K562 (cell line): ENCODE measurements around the gene CDC5L. TPM values are rescaled to one million over a fixed set of nuclear protein-coding genes. Genes with fewer than 3 reads are reported as not detected.

ENCODE experiments used
- ATAC-seq: fragments of 200-7000 bp; cut with Tn5 transposase; 3 replicates; pipeline ENCODE4 v1.9.1; 2020; ENCODE audit warnings: moderate library complexity
- BruUV-seq: library from RNA; stranded (reverse); fragments of 400-500 nt; replicated peaks from 2 replicates; lab custom pipeline; 2021; lab: Mats Ljungman, UMichigan
- CTCF ChIA-PET: fragments of 300-600 bp; formaldehyde crosslinking; extraction: SDS; loops from one replicate; lab custom pipeline; 2021; ENCODE audit warnings: low intra/inter-chr PET ratio; lab: Yijun Ruan, JAX
- POLR2A ChIA-PET: fragments of 300-600, 350-650 bp; sonication (Branson Sonifier 250); formaldehyde crosslinking; extraction: SDS; loops from one replicate; lab custom pipeline; 2021; ENCODE audit warnings: antibody characterized with exemption, inconsistent platforms; lab: Yijun Ruan, JAX
- DNase-seq, 4 experiments: peaks; one replicate each; pipeline versions ENCODE4 v3.0.0 to v3.0.0-alpha.2; 2011 to 2018; ENCODE audit warnings: low spot score in 3 of 4, mixed read lengths in 3 of 4; ENCODE audit errors: extremely low read depth in 1 of 4
- FAIRE-seq: peaks from 2 replicates; lab custom pipeline; 2011; peaks lifted over from hg19 to GRCh38; lab: Jason Lieb, UNC
- H2AFZ ChIP-seq: 2 replicates; pipeline ENCODE4 v1.6.0; 2011; ENCODE audit warnings: low read depth, low read length, control low read depth, inconsistent platforms
- H3K27ac ChIP-seq: fragments of 200-600 bp; 3 replicates; pipeline ENCODE4 v1.8.0; 2011; ENCODE audit warnings: low read depth, mild to moderate bottlenecking, control low read depth, inconsistent platforms, low read length, moderate library complexity, mixed read lengths; ENCODE audit errors: extremely low read depth
- H3K27me3 ChIP-seq, 2 experiments: fragments of 300-600 bp in 1 of 2; 2 replicates in 1 of 2; 3 replicates in 1 of 2; pipeline versions ENCODE4 v1.6.0 to v1.8.0; 2011; ENCODE audit warnings: inconsistent platforms in 2 of 2, low read length in 2 of 2, mild to moderate bottlenecking in 1 of 2, mixed read lengths in 1 of 2, moderate library complexity in 1 of 2; ENCODE audit not compliant: control insufficient read depth in 2 of 2, insufficient read depth in 2 of 2
- H3K36me3 ChIP-seq: fragments of 300-600 bp; 3 replicates; pipeline ENCODE4 v1.8.0; 2011; ENCODE audit warnings: mild to moderate bottlenecking, low read length, inconsistent platforms; ENCODE audit not compliant: control insufficient read depth, insufficient read depth
- H3K4me1 ChIP-seq, 2 experiments: fragments of 200-600 bp in 1 of 2; replicated peaks in 1 of 2; 2 replicates in 1 of 2; 3 replicates in 1 of 2; pipeline versions ENCODE4 v1.5.1 to v1.8.0; 2011; ENCODE audit warnings: inconsistent platforms in 2 of 2, low read length in 2 of 2, mild to moderate bottlenecking in 1 of 2, mixed read lengths in 1 of 2, moderate library complexity in 1 of 2; ENCODE audit not compliant: control insufficient read depth in 2 of 2, insufficient read depth in 2 of 2
- H3K4me2 ChIP-seq: 2 replicates; pipeline ENCODE4 v1.6.1; 2011; ENCODE audit warnings: low read length, control low read depth, inconsistent platforms, mixed read lengths; ENCODE audit not compliant: insufficient read depth
- H3K4me3 ChIP-seq: fragments of 200-600 bp; sonication (generic), shearing (Covaris generic); 2 replicates; pipeline ENCODE4 v1.5.1; 2016; ENCODE audit warnings: control low read depth, inconsistent platforms
- H3K79me2 ChIP-seq: fragments of 200-600 bp; 3 replicates; pipeline ENCODE4 v1.8.0; 2011; ENCODE audit warnings: low read length, inconsistent platforms; ENCODE audit not compliant: control insufficient read depth, insufficient read depth
- H3K9ac ChIP-seq, 2 experiments: 2 replicates each; pipeline versions ENCODE4 v1.6.0 to v1.6.1; 2011; ENCODE audit warnings: low read depth in 2 of 2, low read length in 2 of 2, control low read depth in 1 of 2, inconsistent platforms in 1 of 2, mild to moderate bottlenecking in 1 of 2, mixed read lengths in 1 of 2; ENCODE audit not compliant: insufficient read depth in 1 of 2
- H3K9me1 ChIP-seq: one replicate; pipeline ENCODE4 v1.6.0; 2011; ENCODE audit warnings: inconsistent platforms, mild to moderate bottlenecking, low read length, moderate library complexity; ENCODE audit not compliant: control insufficient read depth, insufficient read depth
- H3K9me3 ChIP-seq: replicated peaks from 2 replicates; pipeline ENCODE4 v1.5.1; 2011; ENCODE audit warnings: low read depth, low read length, inconsistent platforms; ENCODE audit not compliant: control insufficient read depth, insufficient read depth
- H4K20me1 ChIP-seq: replicated peaks from 2 replicates; pipeline ENCODE4 v1.6.1; 2011; ENCODE audit warnings: low read length, inconsistent platforms, mixed read lengths; ENCODE audit not compliant: control insufficient read depth, insufficient read depth
- BCOR ChIP-seq: fragments of 450-650 bp; IDR thresholded peaks from 2 replicates; pipeline ENCODE4 v1.6.1; 2016
- CBX1 ChIP-seq: sonication (generic); IDR thresholded peaks from 2 replicates; pipeline ENCODE4 v1.6.1; 2016; ENCODE audit warnings: antibody characterized with exemption, low read depth, mild to moderate bottlenecking
- HNRNPL ChIP-seq: fragments of 200-400 bp; formaldehyde crosslinking; IDR thresholded peaks from 2 replicates; pipeline ENCODE4 v1.6.1; 2017; ENCODE audit warnings: low read depth, mild to moderate bottlenecking, low read length
- KAT2B ChIP-seq: IDR thresholded peaks from one replicate; pipeline ENCODE4 v1.6.1; 2012; ENCODE audit warnings: low read depth, mild to moderate bottlenecking, control low read depth, inconsistent platforms, low read length, moderate library complexity
- MIER1 ChIP-seq: fragments of 450-650 bp; IDR thresholded peaks from 2 replicates; pipeline ENCODE4 v1.6.1; 2016; ENCODE audit warnings: antibody characterized with exemption, mild to moderate bottlenecking, low read depth
- SIN3B ChIP-seq: fragments of 450-650 bp; IDR thresholded peaks from 2 replicates; pipeline ENCODE4 v1.6.1; 2017; ENCODE audit warnings: low read depth, mild to moderate bottlenecking, moderate library complexity
- SRSF1 ChIP-seq: fragments of 200-400 bp; formaldehyde crosslinking; IDR thresholded peaks from 2 replicates; pipeline ENCODE4 v1.6.1; 2017; ENCODE audit warnings: mild to moderate bottlenecking, low read depth, low read length, moderate library complexity
- STAT5A ChIP-seq: IDR thresholded peaks from 2 replicates; pipeline ENCODE4 v1.6.1; 2012; ENCODE audit warnings: low read length, inconsistent platforms, borderline replicate concordance
- TAF1 ChIP-seq: IDR thresholded peaks from 2 replicates; pipeline ENCODE4 v1.6.1; 2011; ENCODE audit warnings: mild to moderate bottlenecking, low read length, moderate library complexity; ENCODE audit not compliant: insufficient read depth, control insufficient read depth, severe bottlenecking; ENCODE audit errors: extremely low read depth
- TAF15 ChIP-seq: fragments of 200-400 bp; formaldehyde crosslinking; IDR thresholded peaks from 2 replicates; pipeline ENCODE4 v1.6.1; 2017; ENCODE audit warnings: mild to moderate bottlenecking, low read depth, low read length, moderate library complexity
- ZNF707 ChIP-seq: fragments of 250-450 bp; sonication (Bioruptor Pico); conservative IDR thresholded peaks from 2 replicates; pipeline ENCODE4 v1.8.0; 2022; ENCODE audit warnings: inconsistent platforms, mild to moderate bottlenecking, moderate library complexity
- WGBS: fragments of 100-300 bp; shearing (Covaris generic); methylation state at CpG from one replicate; pipeline ENCODE4 v1.1.6; 2016; ENCODE audit warnings: low coverage, mixed read lengths; ENCODE audit not compliant: insufficient coverage; ENCODE audit errors: missing lambda C conversion rate; 5-methylcytosine and 5-hydroxymethylcytosine counted together
- in situ Hi-C: fragments of 300-500 bp; cut with MboI; formaldehyde crosslinking; loops from 4 replicates; pipeline ENCODE4 v1.15.0; 2018; ENCODE audit warnings: inconsistent platforms, mixed read lengths
- intact Hi-C: fragments of 100-400 bp; cut with micrococcal nuclease; formaldehyde crosslinking; loops from 2 replicates; pipeline ENCODE4 v1.14.2; 2022
- polyA plus RNA-seq, 8 experiments: library from polyadenylated mRNA; depleted of rRNA in 4 of 8; stranded (reverse) in 5 of 8; unstranded in 3 of 8; fragments of >200 nt; fragmentation: Nextera tagmentation in 2 of 8; fragmentation: Illumina TruSeq in 1 of 8; extraction: Ambion mirVana in 2 of 8; extraction: Trizol in 1 of 8; gene quantifications; 2 replicates each; pipeline versions ENCODE4 v1.2.1 to v1.2.3, GENCODE V29; 2011 to 2014; ENCODE audit warnings: inconsistent platforms in 1 of 8, missing spikeins in 1 of 8
- total RNA-seq, 7 experiments: library from RNA; depleted of rRNA in 6 of 7; stranded (reverse); fragments of >200 nt in 6 of 7; fragmentation: Illumina TruSeq in 2 of 7; extraction: Trizol in 2 of 7; gene quantifications; 2 replicates each; pipeline versions ENCODE4 v1.2.1 to v1.2.3, GENCODE V29; 2011 to 2021; ENCODE audit warnings: low replicate concordance in 1 of 7
- TF ChIP-seq, protein P1 (sequence below): conservative IDR thresholded peaks from 2 replicates; pipeline ENCODE4 v1.6.1; 2011; ENCODE audit warnings: low read depth, mild to moderate bottlenecking, low read length; ENCODE audit not compliant: control insufficient read depth
- TF ChIP-seq, protein P2 (sequence below): sonication (generic); formaldehyde crosslinking; IDR thresholded peaks from 2 replicates; pipeline ENCODE4 v1.4.0; 2020; ENCODE audit warnings: mild to moderate bottlenecking, missing genetic modification reagents
- TF ChIP-seq, protein P3 (sequence below): fragments of 450-650 bp; IDR thresholded peaks from 2 replicates; pipeline ENCODE4 v1.6.1; 2016; ENCODE audit warnings: antibody characterized with exemption
- TF ChIP-seq, protein P4 (sequence below): fragments of 250-450 bp; sonication (Bioruptor Pico); IDR thresholded peaks from 2 replicates; pipeline ENCODE4 v1.5.0; 2021; ENCODE audit warnings: mild to moderate bottlenecking, borderline replicate concordance

CDC5L gene
- total and polyA plus RNA-seq, 9 of the 15 experiments (the other 6 are each of a cell fraction or from before 2014, with no cell fraction given): 22.3 to 44.2 (median 30.8) TPM

DNA sequence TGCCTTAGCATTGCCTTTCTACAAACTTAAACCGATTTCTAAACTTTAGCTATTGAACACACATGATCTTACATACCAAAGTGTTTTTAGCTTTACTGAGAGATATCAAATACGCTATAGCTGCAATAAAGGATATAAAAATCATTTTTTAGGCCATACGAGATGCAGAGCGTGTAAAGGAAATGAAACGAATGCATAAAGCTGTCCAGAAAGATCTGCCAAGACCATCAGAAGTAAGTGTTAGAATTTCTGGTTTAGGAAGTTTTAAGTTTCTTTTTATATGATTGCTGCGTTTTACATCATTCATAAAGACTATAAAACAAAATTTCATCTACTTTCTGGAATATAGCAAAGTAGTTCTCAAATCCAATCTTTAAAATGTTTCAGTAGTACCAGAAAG is 38.4 kb downstream of the CDC5L start (continued):
- TF ChIP-seq, protein P1, sequence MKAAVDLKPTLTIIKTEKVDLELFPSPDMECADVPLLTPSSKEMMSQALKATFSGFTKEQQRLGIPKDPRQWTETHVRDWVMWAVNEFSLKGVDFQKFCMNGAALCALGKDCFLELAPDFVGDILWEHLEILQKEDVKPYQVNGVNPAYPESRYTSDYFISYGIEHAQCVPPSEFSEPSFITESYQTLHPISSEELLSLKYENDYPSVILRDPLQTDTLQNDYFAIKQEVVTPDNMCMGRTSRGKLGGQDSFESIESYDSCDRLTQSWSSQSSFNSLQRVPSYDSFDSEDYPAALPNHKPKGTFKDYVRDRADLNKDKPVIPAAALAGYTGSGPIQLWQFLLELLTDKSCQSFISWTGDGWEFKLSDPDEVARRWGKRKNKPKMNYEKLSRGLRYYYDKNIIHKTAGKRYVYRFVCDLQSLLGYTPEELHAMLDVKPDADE: no peak
- TF ChIP-seq HNRNPL (no peak), BCOR (no peak), ZNF707 (no peak), STAT5A (no peak), KAT2B (no peak)

DNA sequence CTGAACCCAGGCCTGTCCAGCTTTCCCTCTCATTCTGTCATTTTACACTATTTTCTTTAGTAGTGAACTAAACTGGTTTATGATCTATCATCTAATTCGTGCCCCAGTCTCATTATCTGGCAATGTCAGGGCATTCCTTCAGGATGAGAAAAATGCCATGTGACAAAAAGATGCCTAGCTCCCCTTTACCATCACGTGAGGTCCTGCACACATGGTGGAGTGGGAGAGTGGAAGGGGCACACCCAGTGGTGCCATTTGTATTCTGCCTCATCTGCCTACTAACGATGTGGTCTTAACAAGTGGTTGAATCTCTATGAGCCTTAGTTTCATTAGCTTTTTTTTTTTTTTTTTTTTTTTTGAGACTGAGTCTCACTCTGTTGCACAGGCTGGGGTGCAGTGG is 41.2 kb downstream of the CDC5L start:
- Histone ChIP-seq H3K27me3 (no peaks in the 10 kb centered on the region), H4K20me1 (no peaks in the 10 kb centered on the region), H3K9me3 (no peaks in the 10 kb centered on the region), H3K4me2 (no peak overlapping the region), H3K4me1 (no peaks in the 10 kb centered on the region), H3K79me2 (no peaks in the 10 kb centered on the region), H3K4me3 (no peak overlapping the region), H3K9me1 (no peaks in the 10 kb centered on the region), H3K27ac (no peak overlapping the region), H2AFZ (no peak overlapping the region), H3K9ac (no peak overlapping the region), H3K36me3 (peaks cover 87% of the 10 kb centered on the region)
- FAIRE-seq (no peak), DNase-seq (no peak), ATAC-seq (no peak)
- POLR2A ChIA-PET: interaction anchor here (0.6 to 2.1 kb wide), 4 partner anchors 12 to 137 kb away, joined by 3 to 7 read pairs (median 4); partner anchors contain the start of gene CDC5L
- CTCF ChIA-PET: no interaction called here
- in situ Hi-C loops (no loop called here), intact Hi-C loops (no loop called here)
- 81% methylated on average over 3 of the region's 3 CpGs for WGBS
- BruUV-seq: no TSS peak
- TF ChIP-seq SIN3B: no peak
- TF ChIP-seq, protein P2, sequence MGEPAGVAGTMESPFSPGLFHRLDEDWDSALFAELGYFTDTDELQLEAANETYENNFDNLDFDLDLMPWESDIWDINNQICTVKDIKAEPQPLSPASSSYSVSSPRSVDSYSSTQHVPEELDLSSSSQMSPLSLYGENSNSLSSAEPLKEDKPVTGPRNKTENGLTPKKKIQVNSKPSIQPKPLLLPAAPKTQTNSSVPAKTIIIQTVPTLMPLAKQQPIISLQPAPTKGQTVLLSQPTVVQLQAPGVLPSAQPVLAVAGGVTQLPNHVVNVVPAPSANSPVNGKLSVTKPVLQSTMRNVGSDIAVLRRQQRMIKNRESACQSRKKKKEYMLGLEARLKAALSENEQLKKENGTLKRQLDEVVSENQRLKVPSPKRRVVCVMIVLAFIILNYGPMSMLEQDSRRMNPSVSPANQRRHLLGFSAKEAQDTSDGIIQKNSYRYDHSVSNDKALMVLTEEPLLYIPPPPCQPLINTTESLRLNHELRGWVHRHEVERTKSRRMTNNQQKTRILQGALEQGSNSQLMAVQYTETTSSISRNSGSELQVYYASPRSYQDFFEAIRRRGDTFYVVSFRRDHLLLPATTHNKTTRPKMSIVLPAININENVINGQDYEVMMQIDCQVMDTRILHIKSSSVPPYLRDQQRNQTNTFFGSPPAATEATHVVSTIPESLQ (CRISPR knock-in tag): no peak
- TF ChIP-seq, protein P3, sequence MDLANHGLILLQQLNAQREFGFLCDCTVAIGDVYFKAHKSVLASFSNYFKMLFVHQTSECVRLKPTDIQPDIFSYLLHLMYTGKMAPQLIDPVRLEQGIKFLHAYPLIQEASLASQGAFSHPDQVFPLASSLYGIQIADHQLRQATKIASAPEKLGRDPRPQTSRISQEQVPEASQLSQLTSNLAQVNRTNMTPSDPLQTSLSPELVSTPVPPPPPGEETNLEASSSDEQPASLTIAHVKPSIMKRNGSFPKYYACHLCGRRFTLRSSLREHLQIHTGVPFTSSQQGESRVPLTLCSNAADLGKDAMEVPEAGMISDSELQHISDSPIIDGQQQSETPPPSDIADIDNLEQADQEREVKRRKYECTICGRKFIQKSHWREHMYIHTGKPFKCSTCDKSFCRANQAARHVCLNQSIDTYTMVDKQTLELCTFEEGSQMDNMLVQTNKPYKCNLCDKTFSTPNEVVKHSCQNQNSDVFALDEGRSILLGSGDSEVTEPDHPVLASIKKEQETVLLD: no peak
- no peak for TF ChIP-seq SRSF1
- TF ChIP-seq TAF15: no peak
- TF ChIP-seq, protein P4, sequence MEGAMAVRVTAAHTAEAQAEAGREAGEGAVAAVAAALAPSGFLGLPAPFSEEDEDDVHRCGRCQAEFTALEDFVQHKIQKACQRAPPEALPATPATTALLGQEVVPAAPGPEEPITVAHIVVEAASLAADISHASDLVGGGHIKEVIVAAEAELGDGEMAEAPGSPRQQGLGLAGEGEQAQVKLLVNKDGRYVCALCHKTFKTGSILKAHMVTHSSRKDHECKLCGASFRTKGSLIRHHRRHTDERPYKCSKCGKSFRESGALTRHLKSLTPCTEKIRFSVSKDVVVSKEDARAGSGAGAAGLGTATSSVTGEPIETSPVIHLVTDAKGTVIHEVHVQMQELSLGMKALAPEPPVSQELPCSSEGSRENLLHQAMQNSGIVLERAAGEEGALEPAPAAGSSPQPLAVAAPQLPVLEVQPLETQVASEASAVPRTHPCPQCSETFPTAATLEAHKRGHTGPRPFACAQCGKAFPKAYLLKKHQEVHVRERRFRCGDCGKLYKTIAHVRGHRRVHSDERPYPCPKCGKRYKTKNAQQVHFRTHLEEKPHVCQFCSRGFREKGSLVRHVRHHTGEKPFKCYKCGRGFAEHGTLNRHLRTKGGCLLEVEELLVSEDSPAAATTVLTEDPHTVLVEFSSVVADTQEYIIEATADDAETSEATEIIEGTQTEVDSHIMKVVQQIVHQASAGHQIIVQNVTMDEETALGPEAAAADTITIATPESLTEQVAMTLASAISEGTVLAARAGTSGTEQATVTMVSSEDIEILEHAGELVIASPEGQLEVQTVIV (CRISPR knock-in tag): no peak
- TF ChIP-seq MIER1: no peak
- TF ChIP-seq CBX1: no peak
- TF ChIP-seq TAF1: no peak
